Kidney (tissue), 14 donors: Measurements from ENCODE around the gene TGFB2. TPM values are rescaled to one million over a fixed set of nuclear protein-coding genes. Genes with fewer than 3 reads are reported as not detected.

Experiments used
- DNase-seq, 5 donors: peaks; one replicate each; pipeline ENCODE4 v3.0.0-alpha.2; 2013 to 2020
- FAIRE-seq: peaks from 2 replicates; lab custom pipeline; 2012; peaks lifted over from hg19 to GRCh38; lab: Jason Lieb, UNC
- H3K27ac ChIP-seq, 2 donors: one replicate each; pipeline ENCODE4 v1.7.0; 2013; ENCODE audit warnings: low read depth in 2 of 2, low read length in 2 of 2, inconsistent platforms in 1 of 2
- H3K27me3 ChIP-seq: one replicate; pipeline ENCODE4 v1.7.1; 2013; ENCODE audit warnings: low read length, inconsistent platforms; ENCODE audit not compliant: control insufficient read depth, insufficient read depth
- H3K36me3 ChIP-seq, 3 donors: one replicate each; pipeline versions ENCODE4 v1.7.0 to v1.7.1; 2013; ENCODE audit warnings: low read length in 3 of 3, control low read depth in 1 of 3, inconsistent platforms in 1 of 3; ENCODE audit not compliant: insufficient read depth in 3 of 3, control insufficient read depth in 2 of 3
- H3K4me1 ChIP-seq, 3 donors: one replicate each; pipeline versions ENCODE4 v1.7.0 to v1.7.1; 2013; ENCODE audit warnings: low read length in 3 of 3, inconsistent platforms in 1 of 3, low read depth in 1 of 3; ENCODE audit not compliant: control insufficient read depth in 2 of 3, insufficient read depth in 2 of 3
- H3K4me3 ChIP-seq, 3 donors: one replicate each; pipeline versions ENCODE4 v1.7.0 to v1.8.1; 2013; ENCODE audit warnings: low read length in 3 of 3, control low read depth in 1 of 3, inconsistent platforms in 1 of 3
- H3K9ac ChIP-seq, 3 donors: one replicate each; pipeline versions ENCODE4 v1.7.0 to v1.7.1; 2013; ENCODE audit warnings: low read length in 3 of 3, control low read depth in 1 of 3, inconsistent platforms in 1 of 3
- H3K9me3 ChIP-seq, 3 donors: one replicate each; pipeline versions ENCODE4 v1.7.0 to v1.7.1; 2013; ENCODE audit warnings: low read length in 3 of 3, control low read depth in 1 of 3, inconsistent platforms in 1 of 3; ENCODE audit not compliant: control insufficient read depth in 2 of 3, insufficient read depth in 1 of 3
- intact Hi-C: fragments of 100-400 bp; cut with DNase I; formaldehyde crosslinking; loops from one replicate; pipeline ENCODE4 v1.11.1; 2022
- polyA plus RNA-seq: library from polyadenylated mRNA; stranded (reverse); fragments of 350-450 nt; fragmentation: Illumina TruSeq; extraction: RNeasy Lipid Tissue Mini Kit (QIAGEN cat#74804); gene quantifications from one replicate; pipeline ENCODE4 v1.2.3, GENCODE V29; 2014; ENCODE audit warnings: low read depth, low replicate concordance; ENCODE audit not compliant: insufficient read depth
- total RNA-seq: library from RNA; stranded (reverse); fragmentation: NEBNext Ultra II Directional; extraction: Animal tissue kit (Norgen Biotek cat#: 25700); gene quantifications from one replicate; pipeline ENCODE4 v1.2.1, GENCODE V29; 2021
- TF ChIP-seq, protein P1 (sequence below): IDR thresholded peaks from 3 replicates; pipeline ENCODE4 v1.5.1; 2012; ENCODE audit warnings: mild to moderate bottlenecking, moderate library complexity, borderline replicate concordance; ENCODE audit not compliant: insufficient read depth; ENCODE audit errors: extremely low read depth
- donor health status: control.
- donor health status: control.
- donor health status: control.
- donor health status: control.
- donor health status: control.
- donor health status: DM: yes; HTN: yes; CAD: no.
- donor health status: Normal renal cell carcinoma (clear cell type).

The TGFB2 gene
- total and polyA plus RNA-seq, 2 donors from 2014 or later, result 1.4 to 12.2 TPM

DNA sequence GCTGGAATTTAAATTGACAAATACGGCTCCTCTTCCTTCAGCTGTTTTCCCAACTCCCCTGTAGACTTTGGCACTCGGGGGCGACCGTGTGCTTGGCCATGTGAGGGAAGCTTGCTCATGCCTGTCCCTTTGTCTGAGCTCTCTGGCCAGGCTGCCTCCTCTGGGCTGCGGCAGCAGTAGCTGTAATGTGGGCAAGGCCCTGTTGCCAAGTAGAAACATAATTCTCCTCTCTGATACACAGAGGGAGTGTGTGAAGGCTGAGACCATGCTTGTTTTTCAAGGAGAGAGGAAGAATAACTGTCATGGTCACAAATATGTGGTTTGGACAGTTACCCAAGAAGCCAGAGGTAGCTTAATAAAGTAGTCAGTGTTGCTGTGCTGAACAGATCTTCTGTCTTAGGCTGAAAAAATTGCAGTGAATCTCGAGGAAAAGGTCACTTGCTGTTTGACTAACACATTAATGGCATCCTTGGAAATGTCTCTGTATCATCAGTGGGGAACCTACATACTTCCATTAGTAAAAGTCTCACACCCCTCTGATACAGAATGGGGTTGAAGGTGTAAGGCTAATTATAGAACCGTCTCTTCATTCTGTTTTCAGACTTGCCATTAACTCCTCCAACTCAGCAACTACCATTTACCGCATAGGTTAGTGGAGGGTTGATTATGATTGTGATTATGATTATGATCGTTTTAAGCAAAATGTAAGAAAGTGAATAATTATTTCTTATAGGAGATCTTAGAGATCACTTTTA, 94.6 kb downstream of the TGFB2 start:
- intact Hi-C loops, result no loop called here
- TF ChIP-seq, protein P1, sequence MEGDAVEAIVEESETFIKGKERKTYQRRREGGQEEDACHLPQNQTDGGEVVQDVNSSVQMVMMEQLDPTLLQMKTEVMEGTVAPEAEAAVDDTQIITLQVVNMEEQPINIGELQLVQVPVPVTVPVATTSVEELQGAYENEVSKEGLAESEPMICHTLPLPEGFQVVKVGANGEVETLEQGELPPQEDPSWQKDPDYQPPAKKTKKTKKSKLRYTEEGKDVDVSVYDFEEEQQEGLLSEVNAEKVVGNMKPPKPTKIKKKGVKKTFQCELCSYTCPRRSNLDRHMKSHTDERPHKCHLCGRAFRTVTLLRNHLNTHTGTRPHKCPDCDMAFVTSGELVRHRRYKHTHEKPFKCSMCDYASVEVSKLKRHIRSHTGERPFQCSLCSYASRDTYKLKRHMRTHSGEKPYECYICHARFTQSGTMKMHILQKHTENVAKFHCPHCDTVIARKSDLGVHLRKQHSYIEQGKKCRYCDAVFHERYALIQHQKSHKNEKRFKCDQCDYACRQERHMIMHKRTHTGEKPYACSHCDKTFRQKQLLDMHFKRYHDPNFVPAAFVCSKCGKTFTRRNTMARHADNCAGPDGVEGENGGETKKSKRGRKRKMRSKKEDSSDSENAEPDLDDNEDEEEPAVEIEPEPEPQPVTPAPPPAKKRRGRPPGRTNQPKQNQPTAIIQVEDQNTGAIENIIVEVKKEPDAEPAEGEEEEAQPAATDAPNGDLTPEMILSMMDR, result no peak
- no peak overlapping the region for H3K27ac ChIP-seq
- no peaks in the 10 kb centered on the region for H3K9me3 ChIP-seq
- H3K27me3 ChIP-seq, result no peaks in the 10 kb centered on the region
- H3K4me3 ChIP-seq, result no peak overlapping the region
- H3K9ac ChIP-seq, result no peak overlapping the region
- DNase-seq, result peak in 4 of 5 donors; percentile 34 to 65 (median 48)
- no peak for FAIRE-seq
- no peaks in the 10 kb centered on the region for H3K36me3 ChIP-seq
- no peaks in the 10 kb centered on the region for H3K4me1 ChIP-seq

DNA sequence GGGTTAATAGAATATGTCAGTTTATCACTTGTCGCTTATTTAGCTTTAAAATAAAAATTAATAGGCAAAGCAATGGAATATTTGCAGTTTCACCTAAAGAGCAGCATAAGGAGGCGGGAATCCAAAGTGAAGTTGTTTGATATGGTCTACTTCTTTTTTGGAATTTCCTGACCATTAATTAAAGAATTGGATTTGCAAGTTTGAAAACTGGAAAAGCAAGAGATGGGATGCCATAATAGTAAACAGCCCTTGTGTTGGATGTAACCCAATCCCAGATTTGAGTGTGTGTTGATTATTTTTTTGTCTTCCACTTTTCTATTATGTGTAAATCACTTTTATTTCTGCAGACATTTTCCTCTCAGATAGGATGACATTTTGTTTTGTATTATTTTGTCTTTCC, 98.1 kb downstream of the TGFB2 start:
- Histone ChIP-seq H3K27ac (no peak overlapping the region), H3K9me3 (no peaks in the 10 kb centered on the region), H3K4me1 (no peaks in the 10 kb centered on the region), H3K36me3 (no peaks in the 10 kb centered on the region), H3K27me3 (no peaks in the 10 kb centered on the region), H3K9ac (no peak overlapping the region), H3K4me3 (no peak overlapping the region)
- DNase-seq (peak in 2 of 5 donors; percentile 49 to 57), FAIRE-seq (no peak)
- intact Hi-C loops, result no loop called here
- TF ChIP-seq, protein P1, result no peak

DNA sequence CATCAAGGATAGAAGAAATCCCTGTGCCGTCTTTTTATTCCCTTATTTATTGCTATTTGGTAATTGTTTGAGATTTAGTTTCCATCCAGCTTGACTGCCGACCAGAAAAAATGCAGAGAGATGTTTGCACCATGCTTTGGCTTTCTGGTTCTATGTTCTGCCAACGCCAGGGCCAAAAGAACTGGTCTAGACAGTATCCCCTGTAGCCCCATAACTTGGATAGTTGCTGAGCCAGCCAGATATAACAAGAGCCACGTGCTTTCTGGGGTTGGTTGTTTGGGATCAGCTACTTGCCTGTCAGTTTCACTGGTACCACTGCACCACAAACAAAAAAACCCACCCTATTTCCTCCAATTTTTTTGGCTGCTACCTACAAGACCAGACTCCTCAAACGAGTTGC, 99.0 kb downstream of the TGFB2 start:
- Histone ChIP-seq H3K27me3 (no peaks in the 10 kb centered on the region), H3K9me3 (no peaks in the 10 kb centered on the region), H3K36me3 (no peaks in the 10 kb centered on the region), H3K4me1 (no peaks in the 10 kb centered on the region), H3K9ac (no peak overlapping the region), H3K27ac (no peak overlapping the region), H3K4me3 (no peak overlapping the region)
- DNase-seq (no peak), FAIRE-seq (no peak)
- TF ChIP-seq, protein P1, result no peak
- intact Hi-C loops, result no loop called here
